Erythroblast (primary cell): ENCODE results near the gene GALNT9.

Experiments
- GATA1 ChIP-seq: IDR thresholded peaks from 2 replicates; pipeline ENCODE4 v1.6.1; 2011; ENCODE audit warnings: low read depth, mild to moderate bottlenecking, control low read depth, low read length, moderate library complexity
- POLR2A ChIP-seq: IDR thresholded peaks from 2 replicates; pipeline ENCODE4 v1.6.1; 2011; ENCODE audit warnings: mild to moderate bottlenecking, low read length

DNA sequence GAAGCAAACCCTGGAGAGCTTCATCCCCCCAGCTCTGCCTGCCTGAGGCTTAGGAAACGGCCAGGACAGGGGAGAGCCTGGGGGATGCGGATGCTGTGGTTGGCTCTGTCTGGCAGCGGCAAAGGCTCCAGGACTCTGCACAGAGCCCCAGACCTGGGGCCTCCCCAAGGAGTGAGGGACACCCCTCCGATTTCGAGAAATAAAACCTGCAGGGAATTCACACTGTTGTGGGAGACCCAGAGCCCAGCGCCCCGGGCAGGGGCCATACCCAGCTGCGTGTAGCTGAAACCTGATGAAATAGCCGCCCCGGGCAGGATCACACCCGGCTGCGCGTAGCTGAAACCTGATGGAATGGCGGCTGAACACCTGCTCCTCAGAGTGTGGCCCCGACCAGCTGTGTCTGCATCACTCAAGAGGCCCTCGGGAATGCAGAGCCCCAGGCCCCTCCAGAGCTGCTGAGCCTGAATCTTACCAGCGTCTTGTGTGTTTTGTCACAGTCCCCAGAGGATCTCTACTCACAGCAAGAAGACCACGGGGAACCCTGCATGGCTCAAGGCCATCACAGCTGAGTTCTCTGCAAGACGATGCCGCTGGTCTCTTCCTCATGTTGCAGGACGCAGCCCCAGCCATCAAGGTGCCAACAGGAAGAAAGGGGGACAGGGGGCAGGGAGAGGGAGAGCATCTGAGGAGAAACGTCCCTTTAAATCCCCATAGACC is 46.5 kb upstream of the GALNT9 start:
- TF ChIP-seq POLR2A (no peak), GATA1 (no peak)
